OCI-LY7 (cell line): ENCODE measurements around the gene APBB1IP. TPM values are rescaled to one million over a fixed set of nuclear protein-coding genes. Genes with fewer than 3 reads are reported as not detected.

Source experiments
- BruUV-seq: library from RNA; stranded (reverse); fragments of 400-500 nt; replicated peaks from 2 replicates; lab custom pipeline; 2021; lab: Mats Ljungman, UMichigan
- CTCF ChIA-PET: fragments of 300-600 bp; sonication (Branson Sonifier 250); formaldehyde crosslinking; loops from one replicate; lab custom pipeline; 2022; ENCODE audit warnings: antibody characterized with exemption; ENCODE audit not compliant: unreplicated experiment; lab: Charles Lee
- POLR2A ChIA-PET: fragments of 300-600 bp; sonication (Branson Sonifier 250); formaldehyde crosslinking; loops from one replicate; lab custom pipeline; 2022; ENCODE audit warnings: antibody characterized with exemption; lab: Charles Lee
- DNase-seq: peaks from one replicate; pipeline ENCODE4 v3.0.0-alpha.2; 2015; ENCODE audit warnings: low spot score
- H2AFZ ChIP-seq: fragments of 200-600 bp; sonication (generic), shearing (Covaris generic); 2 replicates; pipeline ENCODE4 v1.6.1; 2014; ENCODE audit warnings: mild to moderate bottlenecking, antibody characterized with exemption, low read length, moderate library complexity
- H3K27ac ChIP-seq: fragments of 200-600 bp; sonication (generic); 2 replicates; pipeline ENCODE4 v1.5.1; 2014; ENCODE audit warnings: mixed run types, low read depth, mild to moderate bottlenecking, moderate library complexity, low read length, inconsistent platforms; ENCODE audit not compliant: poor library complexity, severe bottlenecking
- H3K36me3 ChIP-seq: fragments of 200-600 bp; sonication (generic); 2 replicates; pipeline ENCODE4 v1.6.1; 2014; ENCODE audit warnings: mild to moderate bottlenecking, antibody characterized with exemption, low read length, moderate library complexity, mixed read lengths; ENCODE audit not compliant: insufficient read depth
- H3K4me1 ChIP-seq: fragments of 200-600 bp; sonication (generic); 2 replicates; pipeline ENCODE4 v1.5.1; 2014; ENCODE audit warnings: mild to moderate bottlenecking, low read length; ENCODE audit not compliant: insufficient read depth, poor library complexity, severe bottlenecking
- H3K4me2 ChIP-seq: fragments of 200-600 bp; sonication (generic); 2 replicates; pipeline ENCODE4 v1.6.1; 2014; ENCODE audit warnings: mild to moderate bottlenecking, low read length
- H3K4me3 ChIP-seq: fragments of 200-600 bp; sonication (generic); 2 replicates; pipeline ENCODE4 v1.5.1; 2014; ENCODE audit warnings: mild to moderate bottlenecking, low read depth, low read length; ENCODE audit not compliant: poor library complexity, severe bottlenecking
- H3K79me2 ChIP-seq: fragments of 200-600 bp; sonication (generic); 2 replicates; pipeline ENCODE4 v1.6.1; 2016; ENCODE audit warnings: low read depth, mild to moderate bottlenecking, low read length, moderate library complexity, mixed read lengths; ENCODE audit not compliant: insufficient read depth
- H3K9me2 ChIP-seq: fragments of 200-600 bp; sonication (generic); 2 replicates; pipeline ENCODE4 v1.6.1; 2016; ENCODE audit warnings: mild to moderate bottlenecking, low read length, mixed read lengths; ENCODE audit not compliant: insufficient read depth
- H3K9me3 ChIP-seq: fragments of 200-600 bp; sonication (generic); 2 replicates; pipeline ENCODE4 v1.6.1; 2014; ENCODE audit warnings: mild to moderate bottlenecking, mixed run types, low read length, mixed read lengths
- H4K20me1 ChIP-seq: fragments of 200-600 bp; sonication (generic); 2 replicates; pipeline ENCODE4 v1.6.1; 2014; ENCODE audit warnings: mild to moderate bottlenecking, antibody characterized with exemption, low read length, moderate library complexity, mixed read lengths; ENCODE audit not compliant: insufficient read depth
- EZH2phosphoT487 ChIP-seq: fragments of 200-600 bp; sonication (generic); IDR thresholded peaks from 2 replicates; pipeline ENCODE4 v1.6.1; 2018; ENCODE audit warnings: low read depth, borderline replicate concordance, mild to moderate bottlenecking, mixed run types, antibody characterized with exemption, low read length, moderate library complexity, mixed read lengths
- intact Hi-C: fragments of 100-400 bp; cut with micrococcal nuclease; formaldehyde crosslinking; loops from one replicate; pipeline ENCODE4 v1.10.0; 2022; ENCODE audit not compliant: unreplicated experiment
- total RNA-seq, 2 experiments: library from RNA; depleted of rRNA in 1 of 2; stranded (reverse); fragments of >200 nt in 1 of 2; shearing (Covaris generic) in 1 of 2; gene quantifications; 2 replicates each; pipeline ENCODE4 v1.2.3, GENCODE V29; 2014 to 2022
- TF ChIP-seq, protein P1 (sequence below): fragments of 200-600 bp; sonication (generic); conservative IDR thresholded peaks from 2 replicates; pipeline ENCODE4 v1.5.1; 2014; ENCODE audit warnings: mild to moderate bottlenecking, antibody characterized with exemption, low read length, moderate library complexity, mixed read lengths

Gene APBB1IP
- total RNA-seq, 2 experiments from 2014 or later, result 65.8 to 167 TPM

DNA sequence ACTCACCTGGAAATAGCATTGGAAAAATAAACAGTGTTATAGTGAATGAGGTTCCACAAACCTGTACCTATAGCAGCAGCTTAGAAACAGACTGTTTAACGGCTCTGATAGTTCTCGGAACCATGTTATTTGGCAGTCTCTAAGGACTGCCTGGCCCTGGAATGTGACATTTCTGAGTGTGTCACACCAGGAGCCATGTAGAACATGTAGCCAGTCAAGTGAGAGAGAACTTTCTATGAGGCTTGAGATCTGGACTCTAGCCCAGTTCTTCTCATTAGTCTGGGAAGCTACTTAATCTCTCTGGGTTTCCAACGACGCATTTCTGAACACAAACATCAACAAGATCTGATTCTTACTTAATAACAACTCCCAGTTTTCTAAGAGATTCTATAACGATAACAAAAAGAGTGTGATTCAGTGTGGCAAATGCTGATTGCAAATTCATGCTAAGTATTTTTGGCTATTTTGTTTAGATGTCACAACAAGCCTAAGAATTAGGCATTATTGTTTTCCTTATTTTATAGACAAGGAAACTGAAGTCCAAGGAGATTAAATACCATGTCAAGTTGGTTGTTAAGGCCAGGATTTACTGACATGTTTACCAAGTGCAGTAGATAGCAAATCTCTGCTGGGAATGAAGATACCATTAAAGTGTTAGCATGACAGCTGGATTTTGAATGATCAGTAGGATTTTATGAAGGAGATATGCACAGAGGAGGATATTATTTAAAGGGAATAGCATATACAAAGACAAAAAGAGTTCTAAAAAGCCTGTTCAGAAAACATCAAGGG, 47.2 kb downstream of the APBB1IP start:
- intact Hi-C loops, result no loop called here
- H3K9me3 ChIP-seq, result no peaks in the 10 kb centered on the region
- no peak overlapping the region for H2AFZ ChIP-seq
- no peak for TF ChIP-seq EZH2phosphoT487
- TF ChIP-seq, protein P1, sequence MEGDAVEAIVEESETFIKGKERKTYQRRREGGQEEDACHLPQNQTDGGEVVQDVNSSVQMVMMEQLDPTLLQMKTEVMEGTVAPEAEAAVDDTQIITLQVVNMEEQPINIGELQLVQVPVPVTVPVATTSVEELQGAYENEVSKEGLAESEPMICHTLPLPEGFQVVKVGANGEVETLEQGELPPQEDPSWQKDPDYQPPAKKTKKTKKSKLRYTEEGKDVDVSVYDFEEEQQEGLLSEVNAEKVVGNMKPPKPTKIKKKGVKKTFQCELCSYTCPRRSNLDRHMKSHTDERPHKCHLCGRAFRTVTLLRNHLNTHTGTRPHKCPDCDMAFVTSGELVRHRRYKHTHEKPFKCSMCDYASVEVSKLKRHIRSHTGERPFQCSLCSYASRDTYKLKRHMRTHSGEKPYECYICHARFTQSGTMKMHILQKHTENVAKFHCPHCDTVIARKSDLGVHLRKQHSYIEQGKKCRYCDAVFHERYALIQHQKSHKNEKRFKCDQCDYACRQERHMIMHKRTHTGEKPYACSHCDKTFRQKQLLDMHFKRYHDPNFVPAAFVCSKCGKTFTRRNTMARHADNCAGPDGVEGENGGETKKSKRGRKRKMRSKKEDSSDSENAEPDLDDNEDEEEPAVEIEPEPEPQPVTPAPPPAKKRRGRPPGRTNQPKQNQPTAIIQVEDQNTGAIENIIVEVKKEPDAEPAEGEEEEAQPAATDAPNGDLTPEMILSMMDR, result no peak
- H3K4me2 ChIP-seq, result no peak overlapping the region
- DNase-seq, result no peak
- no peaks in the 10 kb centered on the region for H3K9me2 ChIP-seq
- peak overlapping the region; percentile 14 for H3K27ac ChIP-seq
- H3K36me3 ChIP-seq, result peaks cover 63% of the 10 kb centered on the region
- POLR2A ChIA-PET, result no interaction called here
- H3K4me1 ChIP-seq, result peaks cover 52% of the 10 kb centered on the region
- CTCF ChIA-PET, result no interaction called here
- no peak overlapping the region for H3K4me3 ChIP-seq
- H4K20me1 ChIP-seq, result no peaks in the 10 kb centered on the region
- no TSS peak for BruUV-seq
- peaks cover 100% of the 10 kb centered on the region for H3K79me2 ChIP-seq

GRCh38 chr10:26486304-26486703, 48.2 kb downstream of the APBB1IP start:
- H3K27ac ChIP-seq, result no peak overlapping the region
- no TSS peak for BruUV-seq
- no peak for TF ChIP-seq EZH2phosphoT487
- TF ChIP-seq, protein P1, result no peak
- H2AFZ ChIP-seq, result no peak overlapping the region
- peaks cover 66% of the 10 kb centered on the region for H3K36me3 ChIP-seq
- H4K20me1 ChIP-seq, result no peaks in the 10 kb centered on the region
- H3K9me3 ChIP-seq, result no peaks in the 10 kb centered on the region
- no peaks in the 10 kb centered on the region for H3K9me2 ChIP-seq
- POLR2A ChIA-PET, result no interaction called here
- intact Hi-C loops, result no loop called here
- no peak for DNase-seq
- peaks cover 43% of the 10 kb centered on the region for H3K4me1 ChIP-seq
- CTCF ChIA-PET, result no interaction called here
- peaks cover 100% of the 10 kb centered on the region for H3K79me2 ChIP-seq
- 0 out of 2 replicates have a peak overlapping the region, but pooled peaks have one; percentile 0 for H3K4me2 ChIP-seq
- H3K4me3 ChIP-seq, result no peak overlapping the region
